CD4-positive, alpha-beta T cell treated with Interferon alpha-2 for 1 hour (primary cell): Measurements from ENCODE around the gene GRAMD1C.

ENCODE experiments used
- DNase-seq, 2 donors: peaks; one replicate each; pipeline ENCODE4 v3.0.0-alpha.2; 2020 to 2022

The GRAMD1C gene

GRCh38 chr3:113953677-113954076, 115.1 kb downstream of the GRAMD1C start:
- no peak for DNase-seq

GRCh38 chr3:113954091-113954685, 115.6 kb downstream of the GRAMD1C start:
- no peak for DNase-seq

GRCh38 chr3:113963879-113964278, 125.3 kb downstream of the GRAMD1C start:
- DNase-seq = no peak

- no peak for DNase-seq
These were observed 127.6 kb downstream of the GRAMD1C start for GRCh38 chr3:113966172-113966571.

- no peak for DNase-seq
These were observed 130.4 kb downstream of the GRAMD1C start for GRCh38 chr3:113968986-113969385.

- DNase-seq = no peak
These were observed 139.2 kb downstream of the GRAMD1C start for GRCh38 chr3:113977822-113978221.

GRCh38 chr3:113979916-113980315, 141.3 kb downstream of the GRAMD1C start:
- DNase-seq = no peak

- DNase-seq = no peak
These were observed 143.2 kb downstream of the GRAMD1C start for GRCh38 chr3:113981803-113982202.

GRCh38 chr3:113983544-113983943, 145.0 kb downstream of the GRAMD1C start:
- DNase-seq = no peak

GRCh38 chr3:113985541-113985940, 147.0 kb downstream of the GRAMD1C start:
- DNase-seq = peak; percentile 18 to 42
